ENCODE data around the gene TRIM17.
"Not testable (repeated sequence)": the region's sequence is repeated elsewhere in the genome, so short reads cannot be mapped to it uniquely, and the experiment has no call there.

Gene TRIM17

DNA sequence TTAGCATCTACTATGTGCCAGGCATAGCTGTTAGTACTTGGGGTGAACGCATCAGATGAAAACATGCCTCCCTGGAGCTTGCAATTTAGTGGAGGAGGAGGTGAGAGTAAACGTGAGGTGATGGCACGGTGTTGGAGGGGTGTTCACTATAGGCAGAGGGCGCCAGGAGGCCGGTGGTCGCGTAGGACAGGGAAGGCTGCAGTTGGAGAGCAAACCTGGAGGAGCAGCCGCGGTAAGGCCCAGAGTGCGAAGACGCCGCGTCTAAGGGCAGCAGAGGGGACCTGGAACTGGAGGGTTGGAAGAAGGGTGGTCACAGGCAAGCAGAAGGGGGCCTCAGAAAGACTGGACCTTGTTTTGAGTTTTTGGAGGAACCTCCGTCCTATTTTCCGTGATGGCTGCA is 30.2 kb upstream of the TRIM17 start:
- no peak for FAIRE-seq

- no peak for FAIRE-seq
These were observed 29.4 kb upstream of the TRIM17 start for GRCh38 chr1:228445843-228446650.

GRCh38 chr1:228445490-228445842 is 28.8 kb upstream of the TRIM17 start:
- FAIRE-seq = no peak

DNA sequence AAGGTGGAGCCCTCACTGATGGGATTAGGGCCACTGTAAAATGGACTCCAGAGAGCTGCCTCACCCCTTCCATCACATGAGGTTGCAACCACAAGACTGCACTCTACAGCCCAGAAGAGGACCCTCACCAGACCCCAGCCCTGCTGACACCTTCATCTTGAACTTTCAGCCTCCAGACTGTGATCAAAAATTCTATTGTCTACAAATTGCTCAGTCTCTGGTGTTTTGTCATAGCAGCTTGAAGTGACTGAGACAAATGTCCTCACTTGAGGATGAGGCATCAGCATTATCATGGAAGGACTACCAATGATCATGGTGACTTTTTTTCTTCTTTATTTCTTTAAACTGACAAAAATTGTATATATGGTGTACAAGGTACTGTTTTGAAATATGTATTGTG is 26.7 kb upstream of the TRIM17 start:
- FAIRE-seq = no peak

DNA sequence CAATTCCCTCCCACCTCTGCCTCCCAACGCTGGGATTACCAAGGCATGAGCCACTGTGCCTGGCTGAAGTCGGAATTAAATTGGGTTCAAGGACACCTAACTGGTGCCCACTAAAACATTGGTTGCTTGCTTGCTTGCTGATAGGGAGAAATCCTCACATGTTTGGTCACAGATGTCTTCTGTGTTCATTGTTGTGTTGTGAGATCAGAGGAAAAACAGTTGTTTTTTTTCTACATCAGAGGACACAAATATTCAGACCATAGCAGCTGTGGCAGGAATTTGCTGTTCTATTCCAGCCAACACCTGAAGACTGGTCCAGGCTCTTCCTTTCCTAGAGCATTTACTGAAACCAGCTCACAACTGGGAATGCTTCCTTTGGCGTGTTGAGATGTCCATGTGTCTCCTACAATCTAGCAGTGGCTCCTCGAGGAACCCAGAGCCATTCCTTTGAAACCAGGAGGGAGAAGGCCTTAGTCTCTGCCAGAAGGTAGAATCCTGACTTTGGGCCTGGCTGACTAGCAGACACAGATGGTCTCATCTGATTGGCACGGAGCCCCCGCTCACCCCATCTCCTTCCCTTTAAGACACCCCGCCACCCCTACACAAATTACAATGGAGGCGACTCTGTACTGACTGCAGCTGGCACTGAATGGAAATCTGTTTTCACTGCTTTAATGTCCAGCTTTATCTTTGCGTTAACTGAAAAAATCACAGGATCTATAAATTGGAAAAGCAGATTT is 24.3 kb upstream of the TRIM17 start:
- no peak for FAIRE-seq

GRCh38 chr1:228438266-228438665 is 21.6 kb upstream of the TRIM17 start:
- FAIRE-seq = no peak

DNA sequence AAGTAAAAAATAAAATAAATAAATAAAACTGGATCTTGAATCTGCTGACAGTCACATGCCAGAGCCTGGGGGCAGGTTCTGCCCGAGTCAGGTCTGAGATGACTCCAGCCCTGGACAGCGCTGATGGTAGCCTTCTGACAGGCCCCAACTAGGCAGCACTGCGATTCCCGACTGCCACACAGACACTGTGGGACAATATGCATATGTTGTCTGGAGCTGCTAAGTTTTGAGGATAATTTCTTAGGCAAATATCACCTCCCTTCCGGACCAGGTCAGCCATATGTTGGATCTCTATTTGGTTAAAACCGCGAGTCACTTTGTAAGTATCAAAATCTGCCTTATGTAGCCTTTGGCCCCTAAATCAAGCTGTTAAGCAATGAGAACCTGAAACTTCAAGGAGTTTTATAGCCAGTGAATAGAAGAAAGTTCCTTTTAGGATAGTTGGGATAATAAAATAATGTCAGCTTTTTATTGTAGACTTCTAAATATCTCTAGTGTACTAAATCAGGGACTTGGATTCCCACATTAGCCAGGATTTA is 20.8 kb upstream of the TRIM17 start:
- FAIRE-seq = no peak

DNA sequence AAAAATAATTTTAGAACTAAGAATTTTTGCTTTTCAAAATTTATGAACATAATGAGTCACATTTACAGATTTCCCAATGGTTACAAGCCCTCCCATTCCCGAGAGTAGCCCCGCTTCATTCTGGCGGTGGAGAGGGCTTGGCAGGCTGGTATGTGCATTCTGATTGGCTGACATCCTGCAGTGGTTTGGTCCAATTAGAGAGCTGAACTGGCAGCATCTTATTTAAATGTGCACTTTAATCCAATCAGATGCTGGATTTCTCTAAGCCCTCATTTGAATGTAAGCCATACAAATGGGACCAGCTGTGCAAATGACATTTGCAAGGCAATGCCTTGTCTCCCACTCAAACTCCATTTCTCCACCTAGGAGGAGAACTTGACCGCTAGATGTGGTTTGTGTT is 18.0 kb upstream of the TRIM17 start:
- no peak for FAIRE-seq

DNA sequence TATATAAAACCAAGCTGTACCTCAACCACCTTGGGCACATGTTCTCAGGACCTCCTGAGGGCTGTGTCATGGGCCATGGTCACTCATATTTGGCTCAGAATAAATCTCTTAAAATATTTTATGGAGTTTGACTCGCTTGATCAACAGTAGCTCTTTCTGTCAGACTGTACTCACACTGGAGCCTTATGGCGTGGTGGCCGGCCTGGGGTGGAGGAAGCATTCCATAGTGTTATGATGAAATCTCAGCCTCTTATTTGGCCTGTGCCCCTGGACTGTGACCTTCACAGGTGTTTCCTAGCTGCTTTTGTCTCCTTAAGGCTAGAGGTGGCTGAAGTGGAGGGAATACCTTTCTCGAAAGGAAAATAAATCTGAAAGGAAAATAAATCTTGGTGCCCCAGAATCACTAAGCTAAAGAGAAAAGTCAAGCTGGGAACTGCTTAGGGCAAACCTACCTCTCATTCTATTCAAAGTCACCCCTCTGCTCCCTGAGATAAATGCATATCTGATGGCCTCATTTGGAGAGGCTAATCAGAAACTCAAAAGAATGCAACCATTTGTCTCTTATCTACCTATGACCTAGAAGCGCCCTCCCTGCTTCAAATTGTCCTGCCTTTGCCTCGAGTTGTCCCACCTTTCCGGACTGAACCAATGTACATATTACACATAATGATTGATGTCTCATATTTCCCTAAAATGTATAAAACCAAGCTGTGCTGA is 16.8 kb upstream of the TRIM17 start:
- FAIRE-seq = not testable (repeated sequence)

DNA sequence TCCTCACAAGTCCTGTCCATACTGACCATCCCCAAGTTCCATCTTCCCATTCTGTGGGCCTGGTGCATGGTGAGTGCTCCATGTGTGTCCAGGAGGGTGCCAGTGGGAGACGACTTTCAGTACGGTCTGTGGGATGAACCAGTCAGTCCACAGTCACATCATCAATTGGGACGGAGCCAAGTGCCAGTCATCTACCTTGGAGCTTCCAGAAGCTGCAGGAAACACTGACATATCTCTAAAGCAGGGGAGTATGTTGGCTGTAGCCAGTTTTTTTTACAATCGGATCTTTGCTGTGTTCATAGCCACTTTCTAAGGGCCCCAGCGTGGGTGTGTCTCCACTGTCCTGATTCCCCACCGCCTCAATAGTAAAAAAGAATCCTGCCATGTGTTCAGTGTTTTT is 13.6 kb upstream of the TRIM17 start:
- FAIRE-seq = no peak

DNA sequence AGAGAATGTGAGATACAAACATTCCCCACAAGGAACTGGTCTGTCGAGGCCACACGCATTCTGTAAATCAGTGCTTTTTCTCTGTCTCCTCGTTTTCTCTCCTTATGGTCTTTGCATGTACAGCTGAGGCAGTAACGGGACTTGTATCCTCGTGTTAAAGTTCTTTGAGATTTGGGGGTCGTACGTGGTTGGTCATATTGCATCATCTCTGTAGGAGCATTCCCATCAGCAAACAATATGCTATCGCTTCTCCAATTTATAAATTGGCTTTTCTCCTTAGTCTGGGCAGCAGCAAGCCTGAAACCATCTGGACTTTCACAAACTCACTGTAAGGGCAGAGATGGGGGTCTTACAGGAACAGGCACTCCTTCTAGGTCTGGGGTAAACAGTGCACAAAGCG is 13.0 kb upstream of the TRIM17 start:
- no peak for FAIRE-seq

GRCh38 chr1:228429007-228429406 is 12.3 kb upstream of the TRIM17 start:
- no peak for FAIRE-seq

- no peak for FAIRE-seq
These were observed 11.8 kb upstream of the TRIM17 start for GRCh38 chr1:228428412-228428811.

DNA sequence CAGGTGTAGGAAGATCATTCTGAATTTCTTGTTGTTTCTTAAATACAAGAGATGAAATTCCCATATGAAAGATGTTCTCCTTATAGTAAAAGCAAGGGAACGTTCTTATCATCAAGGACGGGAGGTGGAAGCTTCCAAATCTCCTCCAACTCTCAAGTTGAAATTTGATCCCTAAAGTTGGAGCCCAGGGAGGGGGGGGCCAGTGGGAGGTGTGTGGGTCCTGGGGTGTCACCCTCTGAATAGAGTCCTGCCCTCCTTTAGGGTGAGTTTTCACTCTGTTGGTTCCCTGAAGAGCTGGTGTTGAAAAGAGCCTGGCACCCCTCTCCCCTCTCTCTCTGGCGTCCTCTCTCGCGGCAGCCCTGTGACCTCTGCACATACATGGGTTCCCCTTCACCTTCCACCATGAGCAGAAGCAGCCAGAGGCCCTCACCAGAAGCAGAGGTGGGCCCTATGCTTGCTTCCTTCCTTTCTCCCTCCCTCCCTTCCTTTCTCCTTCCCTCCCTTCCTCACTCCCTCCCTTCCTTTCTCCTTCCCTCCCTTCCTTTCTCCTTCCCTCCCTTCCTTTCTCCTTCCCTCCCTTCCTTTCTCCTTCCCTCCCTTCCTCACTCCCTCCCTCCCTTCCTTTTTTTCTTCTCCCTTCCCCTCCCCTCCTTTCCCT is 10.0 kb upstream of the TRIM17 start:
- FAIRE-seq = no peak

DNA sequence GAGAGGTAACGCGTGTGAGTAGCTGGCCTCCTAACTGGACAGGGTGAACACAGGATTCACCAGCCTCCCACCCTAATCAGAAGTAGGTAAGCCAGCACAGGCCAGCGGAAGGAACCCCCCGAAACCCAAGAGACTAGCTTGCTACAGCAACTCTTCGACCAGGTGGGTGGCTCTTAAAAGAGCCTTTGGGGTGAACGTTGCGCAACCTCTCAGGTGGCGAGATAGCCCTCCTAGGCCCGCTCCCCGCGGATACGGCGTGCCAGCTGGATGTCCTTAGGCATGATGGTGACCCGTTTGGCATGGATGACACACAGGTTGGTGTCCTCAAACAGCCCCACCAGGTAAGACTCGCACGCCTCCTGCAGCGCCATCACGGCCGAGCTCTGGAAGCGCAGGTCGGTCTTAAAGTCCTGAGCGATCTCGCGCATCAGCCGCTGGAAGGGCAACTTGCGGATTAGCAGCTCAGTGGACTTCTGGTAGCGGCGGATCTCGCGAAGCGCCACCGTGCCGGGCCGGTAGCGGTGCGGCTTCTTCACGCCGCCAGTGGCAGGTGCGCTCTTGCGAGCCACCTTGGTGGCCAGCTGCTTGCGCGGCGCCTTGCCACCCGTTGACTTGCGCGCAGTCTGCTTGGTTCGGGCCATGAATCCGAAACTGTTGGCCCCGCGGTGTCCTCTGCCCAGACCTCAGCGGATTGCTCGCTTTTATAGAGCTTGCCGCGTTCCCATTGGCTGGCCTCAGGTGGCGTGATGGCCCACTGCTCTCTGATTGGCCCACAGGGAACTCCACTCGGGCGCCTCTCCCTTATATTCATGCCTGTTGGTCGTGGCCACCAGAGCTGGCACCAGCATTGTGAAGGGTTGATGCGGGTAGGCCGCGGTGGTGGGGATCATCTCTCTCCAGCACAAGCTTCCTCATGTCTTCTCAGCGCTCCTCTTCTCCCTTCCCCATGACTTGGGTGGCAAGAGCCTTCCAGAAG is 8.3 kb upstream of the TRIM17 start:
- no peak for FAIRE-seq

- no peak for FAIRE-seq
These were observed 6.9 kb upstream of the TRIM17 start for GRCh38 chr1:228423404-228424053.

DNA sequence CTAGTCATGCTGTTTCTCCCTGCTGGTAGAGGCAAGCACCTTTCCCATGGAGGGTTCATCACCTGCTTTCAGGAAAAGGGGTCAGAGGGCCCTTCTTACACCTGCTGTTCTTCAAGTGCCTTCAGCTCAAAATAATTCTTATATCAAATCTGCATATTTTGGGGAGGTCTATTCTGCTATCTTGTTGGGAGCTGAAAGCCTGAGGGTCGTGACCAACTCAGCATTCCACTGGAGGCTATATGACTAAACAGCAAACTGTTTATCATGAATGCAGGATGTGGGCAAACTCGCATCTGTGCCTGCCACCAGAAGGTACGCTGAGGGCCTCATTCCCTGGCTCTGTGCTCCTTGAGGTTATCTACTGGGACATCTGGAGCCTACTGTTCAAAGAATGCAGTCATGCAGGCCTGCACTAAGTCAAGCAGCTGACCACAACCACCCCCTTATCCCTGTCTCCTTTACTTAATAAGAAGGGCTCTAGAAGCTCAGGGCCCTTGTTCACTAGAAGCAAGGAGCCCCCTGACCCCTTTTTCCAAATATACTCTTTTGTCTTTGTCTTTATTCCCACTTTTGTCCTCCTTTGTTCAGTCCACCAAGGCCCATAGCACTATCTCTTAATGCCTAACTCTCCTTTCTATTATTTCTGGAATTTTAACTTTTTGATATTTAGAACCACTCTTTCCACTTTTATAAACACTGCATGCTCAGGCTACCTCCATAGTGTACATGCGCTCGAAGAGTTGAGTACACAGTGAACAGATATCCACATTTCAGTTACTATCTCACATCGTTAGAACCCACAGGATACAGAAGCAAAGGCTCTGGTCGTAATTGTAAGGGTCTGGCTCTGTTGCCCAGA is 4.5 kb upstream of the TRIM17 start:
- no peak for FAIRE-seq

DNA sequence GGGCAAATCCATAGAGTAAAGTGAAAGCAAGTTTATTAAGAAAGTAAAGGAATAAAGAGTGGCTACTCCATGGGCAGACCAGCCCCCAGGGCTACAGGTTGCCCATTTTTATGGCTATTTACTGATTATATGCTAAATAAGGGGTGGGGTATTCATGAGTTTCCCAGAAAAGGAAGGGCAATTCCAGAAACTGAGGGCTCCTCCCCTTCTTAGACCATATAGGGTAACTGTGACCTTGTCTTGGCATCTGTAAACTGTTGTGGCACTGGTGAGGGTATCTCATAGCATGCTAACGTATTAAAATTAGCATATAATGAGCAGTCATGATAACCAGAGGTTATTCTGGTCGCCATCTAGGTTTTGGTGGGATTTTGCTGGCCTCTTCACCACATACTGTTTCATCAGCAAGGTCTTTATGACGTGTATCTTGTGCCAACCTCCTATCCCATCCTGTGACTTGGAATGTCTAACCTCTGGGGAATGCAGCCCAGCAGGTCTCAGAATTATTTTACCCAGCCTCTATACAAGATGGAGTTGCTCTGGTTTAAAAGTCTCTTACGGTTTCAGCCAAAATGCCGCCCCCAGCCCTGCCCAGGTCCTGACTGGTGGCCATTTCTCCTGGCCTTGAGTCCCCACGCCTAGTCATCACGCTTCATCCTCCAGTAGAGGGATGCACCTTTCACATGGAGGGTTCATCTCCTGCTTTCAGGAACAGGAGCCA is 982 bp upstream of the TRIM17 start:
- FAIRE-seq = no peak

- no peak for FAIRE-seq
These were observed 400 bp upstream of the TRIM17 start for GRCh38 chr1:228417061-228417460.

DNA sequence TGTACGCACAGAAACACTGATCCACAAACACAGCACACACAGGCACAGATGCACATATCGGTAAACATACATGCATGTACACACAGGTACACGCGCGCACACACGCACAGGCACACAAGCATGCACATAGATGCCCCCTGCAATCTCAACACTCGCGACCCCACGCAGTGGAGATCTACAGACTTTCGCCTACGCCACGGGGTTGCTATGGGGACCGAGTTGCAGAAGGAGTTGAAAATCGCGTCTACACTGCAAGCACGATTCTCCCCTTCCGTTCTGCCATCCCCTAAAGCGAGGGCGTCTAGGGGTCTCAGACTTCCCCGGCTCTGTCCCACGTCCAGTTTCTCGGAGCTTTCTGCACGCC is 826 bp downstream of the TRIM17 start:
- no peak for FAIRE-seq

All from islet of Langerhans (tissue), 1 donor.